Measurements from ENCODE around the gene CPNE6.

Gene CPNE6

DNA sequence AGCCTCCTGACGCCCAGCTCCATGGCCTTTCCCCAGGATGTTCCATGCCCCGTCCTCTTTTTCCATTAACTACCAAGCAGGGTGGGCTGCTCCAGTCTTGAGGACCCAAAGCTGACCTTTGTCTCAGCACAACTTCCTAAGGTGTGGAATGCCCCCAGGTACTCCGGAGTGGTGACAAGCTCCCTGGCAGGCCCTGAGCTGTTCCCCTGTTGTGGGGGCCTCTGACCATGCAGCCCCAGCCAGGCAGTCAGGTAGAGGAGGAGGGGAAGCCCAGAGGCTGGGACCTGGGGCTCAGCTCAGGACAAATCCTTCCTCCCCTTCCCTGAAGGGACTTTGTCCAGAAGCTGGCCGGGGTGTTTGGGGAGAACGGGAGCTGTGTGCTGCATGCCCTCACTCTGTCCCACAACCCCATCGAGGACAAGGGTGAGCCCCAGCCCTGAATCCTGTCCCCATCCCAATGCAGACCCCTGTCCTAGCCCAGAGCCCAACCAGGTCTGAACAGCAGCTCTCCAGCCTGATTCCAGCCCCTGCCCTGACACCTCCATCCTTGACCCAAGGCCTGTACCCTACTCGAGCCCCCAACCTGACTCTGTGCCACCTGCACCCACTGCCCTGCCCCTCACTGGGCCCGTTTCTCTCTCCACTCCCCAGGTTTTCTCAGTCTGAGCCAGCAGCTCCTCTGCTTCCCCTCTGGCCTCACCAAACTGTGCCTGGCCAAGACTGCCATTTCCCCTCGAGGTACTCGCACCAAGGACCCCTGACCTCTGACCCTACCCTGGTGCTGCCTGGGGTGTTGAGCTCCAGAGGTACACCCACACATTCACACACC, 15.2 kb upstream of the CPNE6 start:
- DNase-seq, result no peak

DNA sequence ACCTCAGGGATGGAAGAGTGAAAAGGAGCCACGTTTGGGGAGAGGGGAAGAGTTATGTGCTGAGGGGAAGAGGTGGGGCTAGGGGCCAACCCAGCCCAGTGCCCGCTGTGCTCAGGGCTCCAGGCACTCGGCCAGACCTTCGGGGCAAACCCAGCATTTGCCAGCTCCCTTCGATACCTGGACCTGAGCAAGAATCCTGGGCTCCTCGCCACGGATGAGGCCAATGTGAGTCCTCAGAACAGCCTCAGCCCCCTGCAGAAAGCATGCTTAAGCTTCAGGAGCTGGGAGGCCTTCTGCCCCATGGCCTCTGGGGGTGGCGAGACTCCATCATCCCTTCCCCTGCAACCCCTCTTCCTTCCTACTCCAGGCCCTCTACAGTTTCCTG, 14.6 kb upstream of the CPNE6 start:
- DNase-seq, result no peak

DNA sequence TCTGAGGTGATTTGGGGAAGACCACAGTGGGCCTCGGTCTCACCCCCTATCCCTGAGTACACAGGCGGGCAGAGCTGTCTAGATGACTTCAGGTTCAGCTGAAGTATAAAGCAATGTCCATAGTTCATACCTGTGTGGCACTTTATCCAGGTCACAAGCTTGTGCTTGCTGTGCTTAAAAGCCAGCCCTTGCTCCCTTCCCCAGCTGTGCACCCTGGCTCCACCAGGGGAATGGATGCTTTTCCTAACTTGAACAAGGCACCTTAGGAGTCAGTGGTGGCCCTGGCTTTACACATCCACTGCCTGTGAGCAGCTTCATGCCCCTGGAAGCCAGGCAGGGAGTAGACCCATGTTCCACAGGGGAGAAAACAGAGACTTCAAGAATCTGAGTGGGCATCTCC, 14.1 kb upstream of the CPNE6 start:
- DNase-seq, result no peak

DNA sequence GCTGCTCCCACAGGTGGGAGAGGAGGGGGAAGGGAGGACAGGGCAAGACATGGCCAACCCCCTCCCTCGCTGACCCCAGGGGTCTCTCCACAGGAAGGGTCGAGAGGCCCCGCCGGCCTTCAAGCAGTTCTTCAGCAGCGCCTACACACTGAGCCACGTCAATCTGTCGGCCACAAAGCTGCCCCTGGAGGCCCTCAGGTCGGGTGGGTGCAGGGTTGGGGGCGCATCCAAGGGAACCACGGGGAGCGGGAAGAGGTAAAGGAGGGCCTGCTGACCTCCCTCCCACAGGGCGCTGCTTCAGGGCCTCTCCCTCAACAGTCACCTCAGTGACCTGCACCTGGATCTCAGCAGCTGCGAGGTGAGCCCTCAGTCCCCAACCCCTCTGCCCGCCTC, 13.5 kb upstream of the CPNE6 start:
- no peak for DNase-seq

DNA sequence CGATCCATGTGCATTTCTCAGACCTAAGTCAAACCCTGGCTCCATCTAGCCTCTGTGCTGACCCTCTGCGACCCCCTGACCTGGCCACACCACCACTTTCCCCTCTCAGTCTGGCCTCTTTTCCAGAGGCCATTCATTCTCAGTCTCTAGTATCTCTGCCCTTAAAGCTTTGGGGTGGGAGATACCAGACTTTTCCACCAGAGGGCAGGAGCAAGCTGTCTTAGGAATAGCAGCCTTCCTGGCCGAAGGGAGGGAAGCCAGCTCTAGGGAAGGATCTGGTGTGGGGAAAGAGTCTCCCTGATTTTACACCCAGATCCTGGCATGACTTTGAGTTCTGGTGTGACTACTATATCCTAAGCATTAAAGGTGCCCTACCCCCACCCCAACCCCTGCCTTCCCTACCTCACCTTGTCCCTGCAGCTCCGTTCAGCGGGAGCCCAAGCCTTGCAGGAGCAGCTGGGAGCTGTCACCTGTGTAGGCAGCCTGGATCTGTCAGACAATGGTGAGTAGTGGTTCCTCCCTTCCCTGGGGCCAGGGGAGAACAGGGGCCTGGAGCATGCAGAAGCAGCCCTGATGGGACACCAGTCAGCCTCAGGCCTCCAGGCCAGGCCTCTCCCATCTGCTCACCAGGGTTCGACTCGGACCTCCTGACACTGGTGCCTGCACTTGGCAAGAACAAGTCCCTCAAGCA, 13.0 kb upstream of the CPNE6 start:
- DNase-seq, result no peak

DNA sequence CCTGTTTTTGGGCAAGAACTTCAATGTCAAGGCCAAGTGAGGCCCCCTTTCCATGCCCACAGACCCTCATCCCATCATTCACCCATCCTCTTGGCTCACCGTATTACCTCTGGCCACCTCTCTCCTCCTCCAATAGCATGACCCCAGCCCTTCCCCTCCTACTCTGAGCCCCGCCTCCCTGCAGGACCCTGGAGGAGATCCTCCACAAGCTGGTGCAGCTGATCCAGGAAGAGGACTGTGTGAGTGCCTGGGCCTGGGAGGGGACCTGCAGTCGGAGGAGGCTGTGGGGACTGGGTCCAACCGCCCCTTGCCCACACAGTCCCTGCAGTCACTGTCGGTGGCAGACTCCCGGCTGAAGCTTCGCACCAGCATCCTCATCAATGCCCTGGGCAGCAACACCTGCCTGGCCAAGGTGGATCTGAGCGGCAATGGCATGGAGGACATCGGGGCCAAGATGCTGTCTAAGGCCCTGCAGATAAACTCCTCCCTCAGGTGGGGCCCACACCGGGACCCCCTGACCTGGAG, 12.3 kb upstream of the CPNE6 start:
- DNase-seq, result no peak

DNA sequence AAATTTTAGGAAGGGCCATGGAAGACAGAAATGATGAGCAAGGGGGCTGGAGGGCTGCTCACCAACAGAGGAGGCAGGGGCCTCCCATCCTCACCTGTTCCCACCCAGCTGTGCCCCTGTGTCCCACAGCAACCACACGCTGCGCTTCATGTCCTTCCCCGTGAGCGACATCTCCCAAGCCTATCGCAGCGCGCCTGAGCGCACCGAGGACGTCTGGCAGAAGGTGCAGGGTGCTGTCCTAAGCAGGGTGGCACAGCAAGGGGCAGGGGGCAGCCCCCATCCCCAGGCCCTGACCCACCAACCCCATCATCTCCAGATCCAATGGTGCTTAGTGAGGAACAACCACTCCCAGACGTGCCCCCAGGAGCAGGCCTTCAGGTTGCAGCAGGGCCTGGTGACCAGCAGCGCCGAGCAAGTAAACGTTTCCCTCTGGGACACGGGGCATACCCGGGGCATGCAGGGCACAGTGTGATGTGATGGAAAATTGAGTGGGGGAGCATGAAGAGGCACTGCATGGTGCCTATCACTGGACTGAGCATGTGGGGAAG, 11.4 kb upstream of the CPNE6 start:
- no peak for DNase-seq

DNA sequence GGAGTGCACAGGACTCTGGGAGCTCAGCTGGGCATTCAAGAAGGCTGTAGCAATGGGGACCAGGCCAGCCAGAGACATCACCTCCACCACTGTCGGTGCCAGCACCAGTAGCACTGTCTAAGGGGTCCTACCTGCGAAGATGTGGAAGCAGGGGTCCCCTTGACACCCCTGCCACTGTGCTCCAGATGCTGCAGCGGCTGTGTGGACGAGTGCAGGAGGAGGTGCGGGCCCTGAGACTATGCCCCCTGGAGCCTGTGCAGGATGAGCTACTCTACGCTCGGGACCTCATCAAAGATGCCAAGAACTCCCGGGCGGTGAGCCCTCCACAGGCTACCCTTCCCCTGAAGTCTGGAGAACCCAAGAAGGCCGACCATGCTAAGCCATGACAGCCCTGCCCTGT, 10.9 kb upstream of the CPNE6 start:
- no peak for DNase-seq

DNA sequence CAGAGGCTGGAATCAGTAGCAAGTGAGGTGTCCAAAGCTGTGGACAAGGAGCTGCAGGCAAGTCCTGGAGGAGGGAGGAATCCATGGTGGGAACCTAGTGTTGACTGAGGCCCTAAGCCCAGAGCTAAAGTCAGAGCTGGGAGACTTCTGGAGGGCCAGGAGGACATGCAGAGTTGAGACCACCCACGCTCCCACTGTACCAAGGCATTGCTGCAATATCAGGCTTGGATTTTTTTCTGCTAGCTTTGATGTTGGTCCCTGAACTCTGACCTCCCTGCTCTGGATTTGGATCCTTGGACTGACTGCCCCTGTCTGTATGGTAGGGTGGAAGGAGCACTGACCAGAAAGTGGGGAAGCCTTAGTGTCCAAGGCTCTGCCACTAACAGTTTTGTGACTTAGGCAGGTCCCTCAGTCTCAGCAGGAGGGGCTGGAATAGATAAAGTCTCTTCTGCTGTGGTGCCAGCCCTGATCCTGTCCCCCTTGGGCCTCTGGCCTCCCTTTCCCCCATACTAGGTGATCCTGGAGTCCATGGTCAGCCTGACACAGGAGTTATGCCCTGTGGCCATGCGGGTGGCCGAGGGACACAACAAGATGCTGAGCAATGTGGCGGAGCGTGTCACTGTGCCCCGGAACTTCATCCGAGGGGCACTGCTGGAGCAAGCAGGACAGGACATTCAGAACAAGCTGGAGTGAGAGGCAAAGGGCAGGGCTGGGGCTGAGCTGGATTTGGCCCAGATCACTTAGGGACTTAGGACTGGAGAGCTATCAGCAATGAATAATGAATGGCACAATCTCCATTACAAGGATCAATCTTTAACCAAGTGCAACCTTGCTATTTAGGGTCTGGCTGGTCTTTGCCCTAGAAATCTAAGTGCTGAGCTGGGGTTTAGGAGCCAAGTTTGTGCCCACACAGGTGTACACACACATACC, 10.1 kb upstream of the CPNE6 start:
- DNase-seq, result no peak

DNA sequence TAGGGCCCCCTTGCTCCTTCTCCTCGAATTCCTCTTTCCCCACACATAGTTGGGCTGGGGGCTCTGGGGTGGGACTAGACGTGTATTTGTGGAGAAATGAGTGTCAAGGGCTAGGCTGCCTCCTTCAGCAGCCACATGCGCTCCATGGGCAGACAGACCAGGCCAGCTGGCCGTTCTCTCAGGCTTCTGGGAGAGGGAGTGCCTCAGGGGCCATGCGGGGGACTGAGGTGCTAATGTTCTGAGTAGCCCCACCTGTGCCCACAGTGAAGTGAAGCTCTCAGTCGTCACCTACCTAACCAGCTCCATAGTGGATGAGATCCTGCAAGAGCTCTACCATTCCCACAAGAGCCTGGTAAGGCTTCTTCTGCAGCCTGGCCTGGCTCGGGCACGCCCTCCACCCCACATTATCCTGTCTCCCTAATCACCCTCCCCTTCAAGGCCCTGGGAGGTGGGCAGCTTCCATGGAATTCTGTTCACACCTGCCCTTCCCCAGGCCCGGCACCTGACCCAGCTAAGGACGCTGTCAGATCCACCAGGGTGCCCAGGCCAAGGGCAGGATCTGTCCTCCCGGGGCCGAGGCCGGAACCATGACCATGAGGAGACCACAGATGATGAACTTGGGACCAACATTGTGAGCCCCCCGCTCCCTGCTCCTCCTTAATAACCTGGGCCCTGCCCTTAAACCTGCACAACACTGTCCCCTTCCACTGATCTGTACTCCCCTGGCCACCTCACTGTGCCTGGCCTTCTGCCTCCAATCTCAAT, 9.0 kb upstream of the CPNE6 start:
- no peak for DNase-seq

DNA sequence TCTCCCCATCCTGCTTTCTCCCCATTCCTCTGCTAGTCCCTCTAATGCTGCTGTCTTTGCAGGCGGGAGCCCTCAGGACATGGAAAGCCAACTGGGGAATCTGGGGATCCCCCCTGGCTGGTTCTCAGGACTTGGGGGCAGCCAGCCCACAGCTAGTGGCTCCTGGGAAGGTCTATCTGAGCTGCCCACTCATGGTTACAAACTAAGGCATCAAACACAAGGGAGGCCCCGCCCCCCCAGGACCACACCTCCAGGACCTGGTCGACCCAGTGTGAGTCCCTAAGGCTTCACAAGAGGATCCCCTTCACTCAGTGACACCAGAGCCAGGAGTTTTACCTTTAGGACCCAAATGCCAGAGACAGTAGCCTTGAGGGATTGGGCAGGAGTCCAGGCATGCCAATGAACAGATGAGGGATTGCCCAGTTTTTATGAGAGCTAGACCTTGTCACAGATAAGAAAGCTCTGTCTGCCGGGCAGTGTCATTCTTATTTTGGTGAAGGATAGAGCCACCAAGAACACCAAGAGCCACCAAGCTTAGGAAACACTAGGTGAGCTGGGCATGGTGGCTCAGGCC, 8.0 kb upstream of the CPNE6 start:
- no peak for DNase-seq

DNA sequence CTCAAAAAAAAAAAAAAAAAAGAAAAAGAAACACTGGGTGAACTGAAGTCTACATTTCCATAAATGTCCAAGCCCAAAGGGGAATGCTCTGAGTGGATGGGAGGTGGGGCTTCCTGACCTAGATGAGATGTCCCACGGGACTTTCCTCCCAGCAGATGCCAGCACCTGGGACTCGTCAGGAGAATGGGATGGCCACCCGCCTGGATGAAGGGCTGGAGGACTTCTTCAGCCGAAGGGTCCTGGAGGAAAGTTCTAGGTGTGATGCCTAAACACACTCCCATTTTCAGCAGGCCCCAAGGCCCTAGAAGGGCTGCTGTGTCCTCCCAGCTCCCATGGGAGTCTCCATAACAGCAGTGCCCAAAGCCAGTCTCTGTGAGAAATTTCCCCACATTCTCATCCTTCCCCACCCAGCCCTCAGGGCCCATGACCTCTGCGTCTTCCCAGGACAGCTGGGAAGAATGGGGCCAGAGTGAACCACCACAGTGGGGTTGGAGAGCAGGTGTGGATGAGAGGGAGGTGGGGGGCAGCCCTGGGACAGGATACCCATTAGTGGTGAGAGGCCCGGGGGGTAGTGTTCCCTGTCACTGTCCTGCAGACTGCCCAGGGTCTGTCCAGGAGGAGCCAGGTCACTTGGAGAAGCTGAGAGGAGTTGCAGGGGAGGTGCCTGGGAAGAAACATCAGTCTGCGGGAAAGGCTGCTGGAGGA, 7.1 kb upstream of the CPNE6 start:
- no peak for DNase-seq

DNA sequence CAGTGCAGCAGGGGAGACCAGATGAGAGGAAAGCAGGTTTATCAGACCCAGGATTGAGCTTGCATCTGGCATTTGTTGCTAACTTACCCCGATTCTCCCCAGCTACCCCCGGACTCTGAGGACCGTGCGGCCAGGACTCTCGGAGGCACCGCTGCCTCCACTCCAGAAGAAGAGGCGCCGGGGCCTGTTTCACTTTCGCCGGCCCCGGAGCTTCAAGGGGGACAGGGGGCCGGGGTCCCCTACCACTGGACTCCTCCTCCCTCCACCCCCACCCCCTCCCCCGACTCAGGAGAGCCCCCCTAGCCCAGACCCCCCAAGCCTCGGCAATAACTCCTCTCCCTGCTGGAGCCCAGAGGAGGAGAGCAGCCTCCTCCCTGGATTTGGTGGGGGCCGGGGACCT, 6.5 kb upstream of the CPNE6 start:
- no peak for DNase-seq

DNA sequence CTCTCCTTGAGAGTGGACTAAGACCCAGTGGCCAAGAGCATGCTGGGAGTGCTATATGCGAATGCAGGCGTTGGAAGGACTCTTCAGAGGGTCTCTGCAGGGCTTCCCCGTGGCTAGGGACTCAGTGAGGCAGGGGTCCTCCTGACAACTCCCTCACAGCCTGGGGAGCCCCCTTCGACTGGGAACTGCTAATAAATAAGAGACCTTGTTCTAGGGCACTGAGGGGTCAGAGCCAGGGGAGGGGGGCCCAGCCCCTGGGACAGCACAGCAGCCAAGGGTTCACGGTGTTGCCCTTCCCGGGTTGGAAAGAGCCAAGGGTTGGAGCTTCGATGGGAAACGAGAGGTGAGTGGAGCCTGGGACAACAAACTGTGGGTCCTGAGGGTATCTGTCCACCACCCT, 6.0 kb upstream of the CPNE6 start:
- no peak for DNase-seq

DNA sequence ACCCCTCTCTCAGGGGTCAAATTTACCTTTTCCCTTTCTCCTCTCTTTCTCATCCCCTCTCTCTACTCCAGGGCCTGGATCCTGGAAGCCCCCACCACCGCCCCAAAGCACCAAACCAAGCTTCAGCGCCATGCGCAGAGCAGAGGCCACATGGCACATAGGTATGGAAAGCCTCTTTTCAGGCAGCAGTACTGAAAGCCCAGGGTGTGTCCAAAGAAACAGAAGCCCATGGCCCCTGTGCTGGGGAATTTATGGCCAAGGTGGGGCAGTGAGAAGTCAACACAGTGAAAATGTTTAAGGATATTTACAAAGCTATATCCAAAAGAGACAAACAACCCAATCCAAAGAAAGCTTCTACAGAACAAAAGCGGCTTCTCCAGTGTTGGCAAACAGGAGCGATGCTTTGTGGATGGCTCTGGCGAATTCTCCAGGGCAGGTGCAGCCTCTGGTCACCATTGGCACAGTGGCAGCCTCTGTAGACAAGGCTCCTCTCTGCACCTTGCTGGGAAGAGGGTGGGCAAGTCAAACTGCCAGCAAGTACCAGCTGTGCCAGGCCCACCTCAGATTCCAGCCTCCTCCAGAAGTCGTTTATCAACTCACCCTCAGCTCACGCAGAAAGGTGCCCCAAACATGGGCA, 4.7 kb upstream of the CPNE6 start:
- no peak for DNase-seq

DNA sequence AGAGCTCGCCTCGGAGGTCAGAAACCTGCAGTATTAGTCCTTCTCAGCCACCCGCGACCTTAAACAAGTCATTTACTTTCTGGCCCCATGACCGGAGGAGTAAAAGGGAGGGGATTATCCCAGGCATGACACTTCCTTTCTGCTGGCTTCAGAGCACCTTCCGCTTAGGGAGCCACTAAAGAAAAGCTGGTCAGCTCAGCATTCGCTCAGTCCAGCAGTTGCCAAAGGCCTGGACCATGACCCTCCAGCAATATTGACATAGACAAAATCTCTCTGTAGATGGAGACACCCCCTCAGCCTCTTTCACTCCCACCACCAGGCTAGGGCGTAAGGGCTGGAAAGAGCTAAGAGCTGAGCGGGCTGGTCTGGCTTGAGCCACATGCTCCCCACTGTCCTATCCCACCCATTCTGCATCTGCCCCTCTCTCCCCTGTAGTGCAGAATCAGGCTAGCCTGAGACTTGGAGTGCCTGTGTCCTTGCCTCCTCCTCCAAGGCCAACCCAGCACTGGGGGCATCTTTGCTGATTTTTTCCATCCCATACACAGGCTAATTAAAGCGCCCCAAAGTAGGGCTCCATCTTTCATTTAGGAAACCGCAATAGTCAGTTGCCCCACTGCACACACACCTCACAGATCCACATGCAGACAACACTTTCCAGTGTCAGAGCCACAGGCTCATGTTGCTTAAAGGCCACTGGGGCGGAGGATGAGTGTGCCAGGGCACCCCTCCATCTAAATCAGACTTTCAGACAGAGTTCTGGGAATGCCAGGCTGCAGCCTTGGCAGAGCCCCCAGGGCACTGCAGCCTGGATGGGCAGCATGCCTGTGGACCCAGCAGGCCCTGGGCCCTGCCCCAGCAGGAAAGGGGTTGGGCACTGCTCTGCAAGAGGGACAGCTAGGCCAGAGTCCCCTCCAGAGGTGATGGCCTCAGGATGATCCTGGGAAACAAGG, 4.0 kb upstream of the CPNE6 start:
- no peak for DNase-seq

DNA sequence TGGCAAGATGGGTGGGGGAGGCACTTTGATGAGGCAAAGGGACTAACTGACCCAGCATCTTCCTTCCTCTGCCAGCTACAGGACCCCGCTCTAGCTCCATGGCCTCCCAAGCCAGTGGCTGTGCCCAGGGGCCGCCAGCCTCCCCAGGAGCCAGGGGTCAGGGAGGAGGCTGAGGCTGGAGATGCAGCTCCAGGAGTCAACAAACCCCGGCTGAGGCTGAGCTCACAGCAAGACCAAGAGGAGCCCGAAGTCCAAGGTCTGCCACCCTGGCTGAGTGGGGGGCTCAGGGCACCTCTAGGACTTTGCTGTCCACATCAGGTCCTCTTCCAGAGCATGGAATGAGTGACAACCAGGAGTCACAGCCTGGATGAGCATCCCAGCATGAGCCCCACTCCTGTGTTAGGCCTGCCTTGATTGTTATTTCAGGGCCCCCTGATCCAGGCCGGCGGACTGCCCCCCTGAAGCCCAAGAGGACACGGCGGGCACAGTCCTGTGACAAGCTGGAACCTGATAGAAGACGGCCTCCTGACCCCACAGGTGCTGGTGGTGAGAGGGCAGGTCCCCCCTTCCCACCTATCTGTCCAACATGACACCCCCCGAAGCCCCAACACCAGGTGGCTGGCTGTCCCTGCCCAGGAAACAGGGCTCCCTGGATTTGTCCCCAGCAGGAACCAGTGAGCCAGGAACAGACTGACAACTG, 2.5 kb upstream of the CPNE6 start:
- DNase-seq, result no peak

DNA sequence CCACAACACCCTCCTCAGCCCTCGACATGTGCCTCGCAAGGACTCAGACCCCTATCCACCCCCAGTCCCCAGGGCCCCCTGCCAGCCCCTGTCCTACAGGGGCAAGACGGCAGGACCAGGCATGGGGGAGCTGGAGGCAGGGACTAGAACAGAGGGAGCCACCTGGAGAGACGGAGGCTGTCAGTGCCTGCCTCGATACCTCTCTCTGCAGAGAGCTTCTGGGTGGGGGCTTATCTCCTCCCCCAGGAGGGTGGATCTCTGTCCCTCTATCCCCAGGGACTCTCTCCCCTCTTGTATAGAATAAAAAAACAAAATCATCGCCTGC, 2.0 kb upstream of the CPNE6 start:
- no peak for DNase-seq
